Activated T-cell treated with anti-CD3 and anti-CD28 coated beads, Interleukin-2, amount 50 U/mL, for 4 hours (primary cell): ENCODE results near the gene MUC3A. TPM values are rescaled to one million over a fixed set of nuclear protein-coding genes. Genes with fewer than 3 reads are reported as not detected.

Experiments
- ATAC-seq, 2 donors: fragments of 200-7000 bp; cut with Tn5 transposase; one replicate each; pipeline ENCODE4 v1.10.0; 2021
- DNase-seq: peaks from one replicate; pipeline ENCODE4 v3.0.0-alpha.2; 2020
- H3K27me3 Mint-ChIP-seq: one replicate; pipeline ENCODE4 v1.8.0; 2021; ENCODE audit warnings: low read depth, mixed read lengths
- H3K36me3 Mint-ChIP-seq: one replicate; pipeline ENCODE4 v1.8.0; 2022; ENCODE audit warnings: mixed read lengths; ENCODE audit not compliant: insufficient read depth
- H3K4me1 Mint-ChIP-seq: one replicate; pipeline ENCODE4 v1.8.0; 2021; ENCODE audit warnings: low read depth, mixed read lengths
- H3K4me3 Mint-ChIP-seq: one replicate; pipeline ENCODE4 v1.8.0; 2021; ENCODE audit warnings: mild to moderate bottlenecking, moderate library complexity, mixed read lengths
- H3K9me3 Mint-ChIP-seq: one replicate; pipeline ENCODE4 v1.8.0; 2021; ENCODE audit warnings: mixed read lengths
- total RNA-seq, 3 donors: library from RNA; stranded (reverse); gene quantifications; one replicate each; pipeline ENCODE4 v1.2.1, GENCODE V29; 2021

MUC3A gene
- total RNA-seq, 3 donors from 2014 or later: 0.16 TPM; not detected in 2

- H3K27me3 Mint-ChIP-seq: peaks cover 22% of the 10 kb centered on the region
- no peak overlapping the region for H3K4me3 Mint-ChIP-seq
- ATAC-seq: no peak
- DNase-seq: no peak
- no peaks in the 10 kb centered on the region for H3K9me3 Mint-ChIP-seq
- no peaks in the 10 kb centered on the region for H3K4me1 Mint-ChIP-seq
- no peaks in the 10 kb centered on the region for H3K36me3 Mint-ChIP-seq
Observed at GRCh38 chr7:100959894-100960293, 10.6 kb downstream of the MUC3A start.

- ATAC-seq (no peak), DNase-seq (no peak)
- no peak overlapping the region for H3K4me3 Mint-ChIP-seq
- no peaks in the 10 kb centered on the region for H3K36me3 Mint-ChIP-seq
- H3K9me3 Mint-ChIP-seq: no peaks in the 10 kb centered on the region
- H3K4me1 Mint-ChIP-seq: peaks cover 19% of the 10 kb centered on the region
- peaks cover 44% of the 10 kb centered on the region for H3K27me3 Mint-ChIP-seq
Observed at GRCh38 chr7:100962537-100962936, 13.2 kb downstream of the MUC3A start.

GRCh38 chr7:100963386-100963785 is 14.1 kb downstream of the MUC3A start:
- peaks cover 51% of the 10 kb centered on the region for H3K27me3 Mint-ChIP-seq
- H3K4me3 Mint-ChIP-seq: no peak overlapping the region
- H3K36me3 Mint-ChIP-seq: no peaks in the 10 kb centered on the region
- H3K4me1 Mint-ChIP-seq: peaks cover 20% of the 10 kb centered on the region
- no peak for ATAC-seq
- no peak for DNase-seq
- no peaks in the 10 kb centered on the region for H3K9me3 Mint-ChIP-seq

GRCh38 chr7:100963874-100964273 is 14.5 kb downstream of the MUC3A start:
- peaks cover 55% of the 10 kb centered on the region for H3K27me3 Mint-ChIP-seq
- H3K4me3 Mint-ChIP-seq: no peak overlapping the region
- H3K4me1 Mint-ChIP-seq: peaks cover 20% of the 10 kb centered on the region
- H3K9me3 Mint-ChIP-seq: no peaks in the 10 kb centered on the region
- no peak for ATAC-seq
- DNase-seq: no peak
- H3K36me3 Mint-ChIP-seq: no peaks in the 10 kb centered on the region

GRCh38 chr7:100964630-100965029 is 15.3 kb downstream of the MUC3A start:
- H3K27me3 Mint-ChIP-seq: peaks cover 60% of the 10 kb centered on the region
- ATAC-seq: no peak
- H3K9me3 Mint-ChIP-seq: no peaks in the 10 kb centered on the region
- H3K4me3 Mint-ChIP-seq: no peak overlapping the region
- no peaks in the 10 kb centered on the region for H3K36me3 Mint-ChIP-seq
- DNase-seq: no peak
- H3K4me1 Mint-ChIP-seq: peaks cover 20% of the 10 kb centered on the region

GRCh38 chr7:100965045-100965722 is 15.8 kb downstream of the MUC3A start:
- ATAC-seq (no peak), DNase-seq (no peak)
- H3K9me3 Mint-ChIP-seq: no peaks in the 10 kb centered on the region
- peaks cover 20% of the 10 kb centered on the region for H3K4me1 Mint-ChIP-seq
- H3K27me3 Mint-ChIP-seq: peaks cover 60% of the 10 kb centered on the region
- peak overlapping the region; percentile 61 for H3K4me3 Mint-ChIP-seq
- H3K36me3 Mint-ChIP-seq: no peaks in the 10 kb centered on the region

- Mint-ChIP-seq H3K36me3 (no peaks in the 10 kb centered on the region), H3K4me3 (peak overlapping the region; percentile 61), H3K27me3 (peaks cover 60% of the 10 kb centered on the region), H3K9me3 (no peaks in the 10 kb centered on the region), H3K4me1 (peaks cover 20% of the 10 kb centered on the region)
- ATAC-seq (peak; percentile 76 to 79), DNase-seq (peak; percentile 61)
Observed at GRCh38 chr7:100965723-100966541, 16.6 kb downstream of the MUC3A start.

- ATAC-seq (peak in 1 of 2 donors; percentile 10), DNase-seq (no peak)
- H3K36me3 Mint-ChIP-seq: no peaks in the 10 kb centered on the region
- peaks cover 20% of the 10 kb centered on the region for H3K4me1 Mint-ChIP-seq
- peak overlapping the region; percentile 42 for H3K4me3 Mint-ChIP-seq
- H3K9me3 Mint-ChIP-seq: no peaks in the 10 kb centered on the region
- peaks cover 62% of the 10 kb centered on the region for H3K27me3 Mint-ChIP-seq
Observed at GRCh38 chr7:100966542-100967291, 17.4 kb downstream of the MUC3A start.

- H3K9me3 Mint-ChIP-seq: no peaks in the 10 kb centered on the region
- peaks cover 62% of the 10 kb centered on the region for H3K27me3 Mint-ChIP-seq
- no peak for DNase-seq
- ATAC-seq: no peak
- H3K36me3 Mint-ChIP-seq: no peaks in the 10 kb centered on the region
- peaks cover 20% of the 10 kb centered on the region for H3K4me1 Mint-ChIP-seq
- H3K4me3 Mint-ChIP-seq: peak overlapping the region; percentile 42
Observed at GRCh38 chr7:100967292-100967863, 18.0 kb downstream of the MUC3A start.

- no peak overlapping the region for H3K4me3 Mint-ChIP-seq
- H3K27me3 Mint-ChIP-seq: peaks cover 59% of the 10 kb centered on the region
- no peaks in the 10 kb centered on the region for H3K9me3 Mint-ChIP-seq
- H3K4me1 Mint-ChIP-seq: peaks cover 20% of the 10 kb centered on the region
- H3K36me3 Mint-ChIP-seq: no peaks in the 10 kb centered on the region
- DNase-seq (no peak), ATAC-seq (no peak)
Observed at GRCh38 chr7:100968031-100968430, 18.7 kb downstream of the MUC3A start.

GRCh38 chr7:100968650-100969049 is 19.3 kb downstream of the MUC3A start:
- H3K4me1 Mint-ChIP-seq: peaks cover 20% of the 10 kb centered on the region
- no peak overlapping the region for H3K4me3 Mint-ChIP-seq
- H3K9me3 Mint-ChIP-seq: no peaks in the 10 kb centered on the region
- H3K27me3 Mint-ChIP-seq: peaks cover 54% of the 10 kb centered on the region
- ATAC-seq: no peak
- DNase-seq: no peak
- no peaks in the 10 kb centered on the region for H3K36me3 Mint-ChIP-seq

- Mint-ChIP-seq H3K4me3 (no peak within 1 kb of the TSS), H3K27me3 (peaks cover 50% of the 10 kb centered on the region), H3K36me3 (peaks cover 2% of the 10 kb centered on the region), H3K4me1 (peaks cover 20% of the 10 kb centered on the region), H3K9me3 (peaks cover 2% of the 10 kb centered on the region)
- ATAC-seq (no peak), DNase-seq (no peak)
Observed at GRCh38 chr7:100969066-100969615, 19.8 kb downstream of the MUC3A start, which contains the start of gene MUC12. Gene MUC12, plus strand, starts transcription at chr7:100969565. Its CDS starts 58 bp downstream, at chr7:100969623.

- no peak for ATAC-seq
- Mint-ChIP-seq H3K27me3 (peaks cover 33% of the 10 kb centered on the region), H3K4me3 (no peak overlapping the region), H3K4me1 (peaks cover 11% of the 10 kb centered on the region), H3K9me3 (peaks cover 4% of the 10 kb centered on the region), H3K36me3 (peaks cover 2% of the 10 kb centered on the region)
- no peak for DNase-seq
Observed at GRCh38 chr7:100971111-100972001, 22.0 kb downstream of the MUC3A start.
